MM.1S (cell line): Measurements from ENCODE around the gene ATPAF1.

Experiments
- DNase-seq: peaks from one replicate; pipeline ENCODE4 v3.0.0-alpha.2; 2015
- H2AFZ ChIP-seq: fragments of 300-600 bp; sonication (generic); 2 replicates; pipeline ENCODE4 v1.6.0; 2016; ENCODE audit warnings: antibody characterized with exemption, low read length
- H3F3A ChIP-seq: fragments of 300-600 bp; sonication (generic); 2 replicates; pipeline ENCODE4 v1.6.1; 2016; ENCODE audit warnings: mild to moderate bottlenecking, antibody characterized with exemption, low read length, moderate library complexity, mixed read lengths; ENCODE audit not compliant: insufficient read depth
- H3K27ac ChIP-seq: fragments of 300-600 bp; sonication (generic); 2 replicates; pipeline ENCODE4 v1.5.1; 2016; ENCODE audit warnings: mild to moderate bottlenecking, low read length
- H3K27me3 ChIP-seq: fragments of 300-600 bp; sonication (generic); replicated peaks from 2 replicates; pipeline ENCODE4 v1.6.0; 2016; ENCODE audit warnings: low read length; ENCODE audit not compliant: insufficient read depth
- H3K36me3 ChIP-seq: fragments of 300-600 bp; sonication (generic); replicated peaks from 2 replicates; pipeline ENCODE4 v1.6.1; 2016; ENCODE audit warnings: mild to moderate bottlenecking, low read length, mixed read lengths; ENCODE audit not compliant: insufficient read depth
- H3K4me1 ChIP-seq: fragments of 300-600 bp; sonication (generic); 2 replicates; pipeline ENCODE4 v1.6.1; 2016; ENCODE audit warnings: low read length, mixed read lengths
- H3K4me2 ChIP-seq: fragments of 300-600 bp; sonication (generic); 2 replicates; pipeline ENCODE4 v1.6.0; 2016; ENCODE audit warnings: low read depth, low read length
- H3K4me3 ChIP-seq: fragments of 300-600 bp; sonication (generic); 2 replicates; pipeline ENCODE4 v1.5.1; 2016; ENCODE audit warnings: low read length, mixed read lengths
- H3K79me2 ChIP-seq: fragments of 300-600 bp; sonication (generic); 2 replicates; pipeline ENCODE4 v1.6.1; 2016; ENCODE audit warnings: mixed run types, low read length, mixed read lengths
- H3K9ac ChIP-seq: fragments of 300-600 bp; sonication (generic); 2 replicates; pipeline ENCODE4 v1.6.1; 2016; ENCODE audit warnings: low read length, mixed read lengths
- H3K9me2 ChIP-seq: fragments of 300-600 bp; sonication (generic); replicated peaks from 2 replicates; pipeline ENCODE4 v1.6.1; 2016; ENCODE audit warnings: mild to moderate bottlenecking, low read length, mixed read lengths; ENCODE audit not compliant: insufficient read depth
- H3K9me3 ChIP-seq: fragments of 300-600 bp; sonication (generic); replicated peaks from 2 replicates; pipeline ENCODE4 v1.6.1; 2016; ENCODE audit warnings: mild to moderate bottlenecking, low read length, mixed read lengths; ENCODE audit not compliant: insufficient read depth
- H4K20me1 ChIP-seq: fragments of 300-600 bp; sonication (generic); 2 replicates; pipeline ENCODE4 v1.6.1; 2016; ENCODE audit warnings: mild to moderate bottlenecking, low read length, moderate library complexity, mixed read lengths; ENCODE audit not compliant: insufficient read depth
- CTCF ChIP-seq: fragments of 300-600 bp; sonication (generic); IDR thresholded peaks from 2 replicates; pipeline ENCODE4 v1.5.1; 2016; ENCODE audit warnings: antibody characterized with exemption, low read length, mixed read lengths
- EZH2 ChIP-seq: fragments of 300-600 bp; sonication (generic); optimal IDR thresholded peaks from 2 replicates; pipeline ENCODE3; 2017; ENCODE audit warnings: low read depth, mild to moderate bottlenecking, antibody characterized with exemption, low read length, mixed read lengths
- EZH2phosphoT487 ChIP-seq: fragments of 300-600 bp; sonication (generic); IDR thresholded peaks from 2 replicates; pipeline ENCODE4 v1.6.1; 2018; ENCODE audit warnings: antibody characterized with exemption, low read length

The ATPAF1 gene

GRCh38 chr1:46617833-46618232 is 50.3 kb downstream of the ATPAF1 start:
- Histone ChIP-seq H3K4me2 (no peak overlapping the region), H3K9ac (no peak overlapping the region), H3K9me3 (no peaks in the 10 kb centered on the region), H3K9me2 (no peaks in the 10 kb centered on the region), H3K4me1 (peaks cover 34% of the 10 kb centered on the region), H3K27me3 (no peaks in the 10 kb centered on the region), H2AFZ (no peak overlapping the region), H3F3A (peaks cover 3% of the 10 kb centered on the region; the same call in 1 of the 2 replicates), H3K79me2 (peaks cover 10% of the 10 kb centered on the region), H3K27ac (no peak overlapping the region), H3K36me3 (no peaks in the 10 kb centered on the region), H3K4me3 (no peak overlapping the region), H4K20me1 (no peaks in the 10 kb centered on the region)
- no peak for TF ChIP-seq EZH2phosphoT487
- no peak for TF ChIP-seq EZH2
- no peak for TF ChIP-seq CTCF
- no peak for DNase-seq

GRCh38 chr1:46617108-46617800 is 50.9 kb downstream of the ATPAF1 start:
- Histone ChIP-seq H3K4me1 (peaks cover 34% of the 10 kb centered on the region), H3K9ac (peak overlapping the region; percentile 75; the same call in 1 of the 2 replicates), H3K4me2 (peak overlapping the region; percentile 98), H3K9me3 (no peaks in the 10 kb centered on the region), H3K27me3 (no peaks in the 10 kb centered on the region), H2AFZ (peak overlapping the region; percentile 93), H3K36me3 (no peaks in the 10 kb centered on the region), H3K9me2 (no peaks in the 10 kb centered on the region), H3K79me2 (peaks cover 10% of the 10 kb centered on the region), H3K4me3 (peak overlapping the region; percentile 86), H4K20me1 (no peaks in the 10 kb centered on the region), H3F3A (peaks cover 3% of the 10 kb centered on the region; the same call in 1 of the 2 replicates), H3K27ac (no peak overlapping the region)
- TF ChIP-seq CTCF (no peak), EZH2phosphoT487 (no peak), EZH2 (no peak)
- no peak for DNase-seq

- Histone ChIP-seq H3K9me2 (no peaks in the 10 kb centered on the region), H3K27me3 (no peaks in the 10 kb centered on the region), H3F3A (peaks cover 3% of the 10 kb centered on the region; the same call in 1 of the 2 replicates), H3K4me1 (peaks cover 34% of the 10 kb centered on the region), H3K36me3 (no peaks in the 10 kb centered on the region), H3K9me3 (no peaks in the 10 kb centered on the region), H3K79me2 (peaks cover 10% of the 10 kb centered on the region), H3K27ac (peak within 1 kb of the TSS; percentile 54; the same call in 1 of the 2 replicates), H2AFZ (peak within 1 kb of the TSS; percentile 93), H3K4me3 (peak within 1 kb of the TSS; percentile 86), H4K20me1 (no peaks in the 10 kb centered on the region), H3K4me2 (peak within 1 kb of the TSS; percentile 98), H3K9ac (peak within 1 kb of the TSS; percentile 75)
- no peak for TF ChIP-seq CTCF
- no peak for TF ChIP-seq EZH2phosphoT487
- TF ChIP-seq EZH2: no peak
- peak; percentile 55 for DNase-seq
Observed at GRCh38 chr1:46616277-46617107, 51.7 kb downstream of the ATPAF1 start, which contains the start of gene MOB3C. TSS of gene MOB3C (minus strand) at chr1:46616811. CDS start at chr1:46613321, 3,490 bp downstream.
